Measurements from ENCODE around the gene ERC2.
"Not testable (repeated sequence)": the region's sequence is repeated elsewhere in the genome, so short reads cannot be mapped to it uniquely, and the experiment has no call there.

The ERC2 gene

GRCh38 chr3:56113908-56114307, 354.4 kb downstream of the ERC2 start:
- no peak for DNase-seq

GRCh38 chr3:56113231-56113630, 355.0 kb downstream of the ERC2 start:
- no peak for DNase-seq

- no peak for DNase-seq
These were observed 356.5 kb downstream of the ERC2 start for GRCh38 chr3:56111606-56112304.

GRCh38 chr3:56110886-56111285, 357.4 kb downstream of the ERC2 start:
- DNase-seq, result no peak

- no peak for DNase-seq
These were observed 361.1 kb downstream of the ERC2 start for GRCh38 chr3:56107157-56107556.

GRCh38 chr3:56102032-56102431, 366.2 kb downstream of the ERC2 start:
- DNase-seq, result no peak

GRCh38 chr3:56101576-56101975, 366.7 kb downstream of the ERC2 start:
- DNase-seq, result no peak

GRCh38 chr3:56096999-56097398, 371.3 kb downstream of the ERC2 start:
- DNase-seq, result no peak

- no peak for DNase-seq
These were observed 374.1 kb downstream of the ERC2 start for GRCh38 chr3:56094170-56094569.

GRCh38 chr3:56089739-56090138, 378.5 kb downstream of the ERC2 start:
- no peak for DNase-seq

- no peak for DNase-seq
These were observed 380.7 kb downstream of the ERC2 start for GRCh38 chr3:56087451-56088053.

- no peak for DNase-seq
These were observed 381.9 kb downstream of the ERC2 start for GRCh38 chr3:56086355-56086754.

GRCh38 chr3:56081246-56081645, 387.0 kb downstream of the ERC2 start:
- no peak for DNase-seq

- no peak for DNase-seq
These were observed 391.5 kb downstream of the ERC2 start for GRCh38 chr3:56076746-56077145.

- no peak for DNase-seq
These were observed 393.2 kb downstream of the ERC2 start for GRCh38 chr3:56075089-56075488.

GRCh38 chr3:56069766-56070165, 398.5 kb downstream of the ERC2 start:
- no peak for DNase-seq

- DNase-seq, result not testable (repeated sequence)
These were observed 401.9 kb downstream of the ERC2 start for GRCh38 chr3:56066405-56066804.

GRCh38 chr3:56064684-56065083, 403.6 kb downstream of the ERC2 start:
- no peak for DNase-seq

- DNase-seq, result no peak
These were observed 407.0 kb downstream of the ERC2 start for GRCh38 chr3:56061279-56061626.

- no peak for DNase-seq
These were observed 407.6 kb downstream of the ERC2 start for GRCh38 chr3:56060521-56061278.

GRCh38 chr3:56059731-56060130, 408.5 kb downstream of the ERC2 start:
- DNase-seq, result no peak

GRCh38 chr3:56055951-56056350, 412.3 kb downstream of the ERC2 start:
- DNase-seq, result no peak

GRCh38 chr3:56055546-56055945, 412.7 kb downstream of the ERC2 start:
- DNase-seq, result no peak

GRCh38 chr3:56054844-56055243, 413.4 kb downstream of the ERC2 start:
- no peak for DNase-seq
